B cell (primary cell): ENCODE data around the gene PRAMEF4. TPM values are rescaled to one million over a fixed set of nuclear protein-coding genes. Genes with fewer than 3 reads are reported as not detected.
"Not testable (repeated sequence)": the region's sequence is repeated elsewhere in the genome, so short reads cannot be mapped to it uniquely, and the experiment has no call there.

Source experiments
- ATAC-seq: fragments of 200-7000 bp; cut with Tn5 transposase; one replicate; pipeline ENCODE4 v1.10.0; 2021; ENCODE audit warnings: low read depth, mild to moderate bottlenecking, moderate number of reproducible peaks, moderate library complexity
- CTCF ChIA-PET: fragments of 350-600 bp; sonication (Branson Sonifier 250); formaldehyde crosslinking; loops from one replicate; lab custom pipeline; 2021; ENCODE audit warnings: antibody characterized with exemption, inconsistent platforms; lab: Charles Lee
- POLR2A ChIA-PET: fragments of 350-600 bp; sonication (Branson Sonifier 250); formaldehyde crosslinking; loops from one replicate; lab custom pipeline; 2021; ENCODE audit warnings: antibody characterized with exemption; lab: Charles Lee
- DNase-seq: peaks from one replicate; pipeline ENCODE4 v3.0.0; 2013
- H2AFZ ChIP-seq: 2 replicates; pipeline ENCODE4 v1.6.1; 2012; ENCODE audit warnings: mild to moderate bottlenecking, low read depth, low read length; ENCODE audit not compliant: insufficient read depth, poor library complexity, severe bottlenecking
- H3K27ac ChIP-seq, 2 donors: 1 replicate in 1 of 2; 2 replicates in 1 of 2; pipeline ENCODE4 v1.5.1; 2012 to 2013; ENCODE audit warnings: low read length in 2 of 2, mild to moderate bottlenecking in 2 of 2, moderate library complexity in 1 of 2
- H3K27me3 ChIP-seq, 4 experiments: fragments of 200-600 bp in 1 of 4; sonication (generic) in 1 of 4; replicated peaks in 1 of 4; 1 replicate in 2 of 4; 2 replicates in 2 of 4; pipeline versions ENCODE4 v1.6.1 to v1.7.0; 2013 to 2016; ENCODE audit warnings: low read length in 3 of 4, mild to moderate bottlenecking in 2 of 4, mixed read lengths in 1 of 4, moderate library complexity in 1 of 4; ENCODE audit not compliant: insufficient read depth in 4 of 4, control insufficient read depth in 3 of 4; ENCODE audit errors: control extremely low read depth in 1 of 4
- H3K36me3 ChIP-seq, 2 experiments: replicated peaks in 1 of 2; 1 replicate in 1 of 2; 2 replicates in 1 of 2; pipeline versions ENCODE4 v1.6.1 to v1.7.1; 2013; ENCODE audit warnings: low read length in 1 of 2; ENCODE audit not compliant: insufficient read depth in 2 of 2, control insufficient read depth in 1 of 2; ENCODE audit errors: control extremely low read depth in 1 of 2, extremely low read depth in 1 of 2
- H3K4me1 ChIP-seq, 2 donors: fragments of 200-600 bp in 1 of 2; sonication (generic) in 1 of 2; 1 replicate in 1 of 2; 2 replicates in 1 of 2; pipeline versions ENCODE4 v1.5.1 to v1.6.1; 2013 to 2017; ENCODE audit warnings: low read length in 2 of 2; ENCODE audit not compliant: control insufficient read depth in 2 of 2, insufficient read depth in 2 of 2
- H3K4me2 ChIP-seq: replicated peaks from 2 replicates; pipeline ENCODE3; 2012; ENCODE audit warnings: mild to moderate bottlenecking, low read depth, low read length; ENCODE audit not compliant: poor library complexity, severe bottlenecking
- H3K4me3 ChIP-seq, 5 experiments: fragments of 200-600 bp in 1 of 5; sonication (generic) in 1 of 5; 1 replicate in 3 of 5; 2 replicates in 2 of 5; pipeline versions ENCODE4 v1.5.1 to v1.7.0; 2011 to 2016; ENCODE audit warnings: low read length in 4 of 5, mild to moderate bottlenecking in 4 of 5, low read depth in 2 of 5, control low read depth in 1 of 5, moderate library complexity in 1 of 5; ENCODE audit not compliant: insufficient read depth in 1 of 5; ENCODE audit errors: control extremely low read depth in 1 of 5, extremely low read depth in 1 of 5
- H3K79me2 ChIP-seq: fragments of 200-600 bp; sonication (generic); one replicate; pipeline ENCODE4 v1.6.0; 2016; ENCODE audit warnings: low read length; ENCODE audit not compliant: control insufficient read depth, insufficient read depth
- H3K9ac ChIP-seq: fragments of 200-600 bp; sonication (generic); 2 replicates; pipeline ENCODE4 v1.6.1; 2017; ENCODE audit warnings: mild to moderate bottlenecking, low read length, moderate library complexity
- H3K9me3 ChIP-seq, 3 donors: one replicate each; pipeline versions ENCODE4 v1.6.1 to v1.7.1; 2013; ENCODE audit warnings: low read length in 2 of 3; ENCODE audit not compliant: control insufficient read depth in 2 of 3, insufficient read depth in 1 of 3; ENCODE audit errors: control extremely low read depth in 1 of 3
- H4K20me1 ChIP-seq: 2 replicates; pipeline ENCODE4 v1.6.0; 2012; ENCODE audit warnings: mild to moderate bottlenecking, low read length; ENCODE audit not compliant: insufficient read depth, control insufficient read depth, poor library complexity, severe bottlenecking
- H3K27ac Mint-ChIP-seq: one replicate; pipeline ENCODE4 v1.8.0; 2021; ENCODE audit warnings: mixed read lengths
- H3K27me3 Mint-ChIP-seq: one replicate; pipeline ENCODE4 v1.8.0; 2021; ENCODE audit warnings: mixed read lengths
- H3K4me1 Mint-ChIP-seq: one replicate; pipeline ENCODE4 v1.8.0; 2021; ENCODE audit warnings: mixed read lengths
- H3K4me3 Mint-ChIP-seq: one replicate; pipeline ENCODE4 v1.8.0; 2021; ENCODE audit warnings: mixed read lengths
- H3K9me3 Mint-ChIP-seq: one replicate; pipeline ENCODE4 v1.8.0; 2022; ENCODE audit warnings: mixed read lengths; ENCODE audit not compliant: insufficient read depth
- WGBS: methylation state at CpG from one replicate; pipeline ENCODE4 v1.1.5; 2013; ENCODE audit warnings: missing lambda C conversion rate; ENCODE audit not compliant: insufficient coverage; 5-methylcytosine and 5-hydroxymethylcytosine counted together
- intact Hi-C: fragments of 100-400 bp; cut with micrococcal nuclease; formaldehyde crosslinking; loops from one replicate; pipeline ENCODE4 v1.10.0; 2022
- polyA minus RNA-seq: library from RNA; depleted of rRNA, polyadenylated mRNA; stranded (reverse); fragments of >200 nt; gene quantifications from 2 replicates; pipeline ENCODE4 v1.2.3, GENCODE V29; 2012
- polyA plus RNA-seq: library from polyadenylated mRNA; depleted of rRNA; stranded (reverse); fragments of >200 nt; gene quantifications from 2 replicates; pipeline ENCODE4 v1.2.3, GENCODE V29; 2012
- total RNA-seq, 2 donors: library from RNA; stranded (reverse); fragments of 120-200 nt in 1 of 2; gene quantifications; 1 replicate in 1 of 2; 2 replicates in 1 of 2; pipeline versions ENCODE4 v1.2.3 to v1.2.4, GENCODE V29; 2013 to 2022

Gene PRAMEF4
- total RNA-seq: not detected in 2 replicates
- not detected for total RNA-seq (2013)
- polyA plus RNA-seq: not detected in 2 replicates
- not detected in 2 replicates for polyA minus RNA-seq

DNA sequence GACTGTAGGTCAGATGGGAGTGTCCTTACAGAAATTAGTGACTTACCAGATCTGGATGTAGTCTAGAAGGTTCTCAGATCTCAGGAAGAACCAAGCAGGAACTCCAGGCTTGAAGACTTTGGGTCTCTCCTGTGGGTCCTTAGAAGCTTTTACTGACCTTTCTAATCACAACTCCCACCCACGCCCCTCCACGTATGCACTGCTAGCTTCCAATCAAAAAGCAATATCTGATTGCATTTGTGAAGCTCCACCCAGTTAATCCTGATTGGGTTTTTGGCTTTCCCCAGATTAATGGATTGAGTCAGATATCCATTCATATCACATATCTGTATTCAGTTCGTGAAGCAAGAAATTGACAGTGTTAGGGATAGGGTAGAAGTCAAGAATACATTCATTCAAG lies at the start of gene PRAMEF4:
Gene PRAMEF4 (minus strand): TSS at position 101 of the 400 bp plus-strand sequence. CDS start 2,807 bp downstream, outside the sequence.
- DNase-seq, H4K20me1 ChIP-seq, H3K27ac ChIP-seq, H3K9me3 ChIP-seq, H3K4me1 ChIP-seq, H3K4me1 Mint-ChIP-seq, ATAC-seq, H3K9ac ChIP-seq, H3K4me3 Mint-ChIP-seq, H3K27me3 ChIP-seq, H3K27me3 Mint-ChIP-seq, H3K27ac Mint-ChIP-seq, H3K4me2 ChIP-seq, intact Hi-C loops, CTCF ChIA-PET, H3K9me3 Mint-ChIP-seq, H3K36me3 ChIP-seq, H3K79me2 ChIP-seq, POLR2A ChIA-PET, H3K4me3 ChIP-seq, H2AFZ ChIP-seq: not testable (repeated sequence)
- no CpG with 5 or more reads among the region's 3 CpGs for WGBS

DNA sequence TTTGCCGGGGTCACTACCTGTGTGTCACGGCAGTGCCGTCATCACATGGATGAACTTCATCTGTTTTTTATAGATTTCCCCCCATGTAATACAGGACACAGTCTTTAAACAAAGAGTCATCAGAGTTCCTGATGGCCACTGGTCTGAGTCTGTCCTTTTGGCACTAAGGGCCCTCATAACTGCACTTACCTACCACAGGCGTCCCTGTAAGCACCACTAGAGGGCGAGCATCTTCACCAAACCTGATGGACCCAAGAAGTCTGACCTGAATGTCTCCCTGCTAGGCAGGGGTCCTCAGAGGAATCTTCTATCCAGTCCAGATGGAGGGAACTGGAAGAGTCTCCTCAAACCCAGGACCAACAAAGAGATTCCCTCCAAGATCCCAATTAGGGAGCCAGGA lies 38.4 kb upstream of the PRAMEF4 start:
- H3K9me3 ChIP-seq, H3K9me3 Mint-ChIP-seq, H3K4me3 Mint-ChIP-seq, H2AFZ ChIP-seq, H3K4me2 ChIP-seq, H3K36me3 ChIP-seq, H3K9ac ChIP-seq, H3K27ac Mint-ChIP-seq, DNase-seq, CTCF ChIA-PET, H3K27ac ChIP-seq, POLR2A ChIA-PET, H3K4me3 ChIP-seq, H4K20me1 ChIP-seq, intact Hi-C loops, H3K27me3 Mint-ChIP-seq, H3K4me1 Mint-ChIP-seq, H3K4me1 ChIP-seq, H3K27me3 ChIP-seq, H3K79me2 ChIP-seq, ATAC-seq: not testable (repeated sequence)
- no CpG with 5 or more reads among the region's 5 CpGs for WGBS

GRCh38 chr1:12921749-12922148 lies 35.7 kb upstream of the PRAMEF4 start:
- POLR2A ChIA-PET, CTCF ChIA-PET, H2AFZ ChIP-seq, H3K9ac ChIP-seq, H3K27me3 Mint-ChIP-seq, H3K4me1 ChIP-seq, H3K4me2 ChIP-seq, H3K4me1 Mint-ChIP-seq, H3K27ac ChIP-seq, H3K27ac Mint-ChIP-seq, H3K4me3 ChIP-seq, DNase-seq, intact Hi-C loops, H3K9me3 Mint-ChIP-seq, H3K4me3 Mint-ChIP-seq, H3K79me2 ChIP-seq, H3K27me3 ChIP-seq, ATAC-seq, H3K36me3 ChIP-seq, H4K20me1 ChIP-seq, H3K9me3 ChIP-seq: not testable (repeated sequence)
- WGBS: no CpG with 5 or more reads among the region's 2 CpGs

- intact Hi-C loops, H4K20me1 ChIP-seq, H3K9ac ChIP-seq, H3K4me3 ChIP-seq, DNase-seq, H3K36me3 ChIP-seq, H3K4me1 ChIP-seq, H3K4me2 ChIP-seq, H3K27me3 ChIP-seq, H3K4me3 Mint-ChIP-seq, POLR2A ChIA-PET, H3K4me1 Mint-ChIP-seq, CTCF ChIA-PET, H3K9me3 ChIP-seq, H3K27ac Mint-ChIP-seq, H3K79me2 ChIP-seq, H3K27ac ChIP-seq, H3K27me3 Mint-ChIP-seq, H2AFZ ChIP-seq, ATAC-seq, H3K9me3 Mint-ChIP-seq: not testable (repeated sequence)
- WGBS: no CpG with 5 or more reads among the region's 1 CpG
Measured at GRCh38 chr1:12916310-12916709, 30.3 kb upstream of the PRAMEF4 start, which contains the start of gene PRAMEF7. PRAMEF7 (plus strand) TSS chr1:12916610; CDS start chr1:12917693, 1,083 bp downstream.
